Limb (tissue), 2 donors: Measurements from ENCODE around the gene CAPN7.

Source experiments
- DNase-seq, 2 donors: peaks; one replicate each; pipeline ENCODE4 v3.0.0-alpha.2; 2016; ENCODE audit errors: extremely low spot score in 2 of 2

CAPN7 gene

GRCh38 chr3:15297608-15298350 is 91.7 kb downstream of the CAPN7 start:
- no peak for DNase-seq

GRCh38 chr3:15298504-15298903 is 92.5 kb downstream of the CAPN7 start:
- no peak for DNase-seq

GRCh38 chr3:15299036-15299435 is 93.0 kb downstream of the CAPN7 start:
- no peak for DNase-seq

- no peak for DNase-seq
Measured at GRCh38 chr3:15300323-15301078, 94.5 kb downstream of the CAPN7 start.

- no peak for DNase-seq
Measured at GRCh38 chr3:15301761-15302160, 95.7 kb downstream of the CAPN7 start.
